HG03469 (cell line): ENCODE results near the gene DISC1.

ENCODE experiments used
- ATAC-seq: cut with Tn5 transposase; IDR thresholded peaks from one replicate; pipeline ENCODE4 v1.9.1; 2021; ENCODE audit warnings: mild to moderate bottlenecking, moderate library complexity, moderate number of reproducible peaks; ENCODE audit not compliant: unreplicated experiment

Gene DISC1

DNA sequence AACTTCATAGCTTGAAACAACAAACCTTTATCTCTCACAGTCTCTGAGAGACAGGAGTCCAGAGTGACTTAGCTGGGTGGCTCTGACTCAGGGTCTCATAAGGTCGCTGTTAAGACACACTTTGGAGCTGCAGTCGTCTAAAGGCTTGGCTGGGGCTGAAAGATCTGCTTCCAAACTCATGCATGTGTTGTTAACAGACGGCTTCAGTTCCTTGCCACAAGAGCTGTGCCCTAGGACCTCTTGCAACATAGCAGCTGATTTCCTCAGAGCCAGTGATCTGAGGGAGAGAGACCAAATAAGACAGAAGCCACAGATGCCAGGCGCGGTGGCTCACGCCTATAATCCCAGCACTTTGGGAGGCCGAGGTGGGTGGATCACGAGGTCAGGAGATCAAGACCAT, 176.8 kb downstream of the DISC1 start:
- no peak for ATAC-seq

DNA sequence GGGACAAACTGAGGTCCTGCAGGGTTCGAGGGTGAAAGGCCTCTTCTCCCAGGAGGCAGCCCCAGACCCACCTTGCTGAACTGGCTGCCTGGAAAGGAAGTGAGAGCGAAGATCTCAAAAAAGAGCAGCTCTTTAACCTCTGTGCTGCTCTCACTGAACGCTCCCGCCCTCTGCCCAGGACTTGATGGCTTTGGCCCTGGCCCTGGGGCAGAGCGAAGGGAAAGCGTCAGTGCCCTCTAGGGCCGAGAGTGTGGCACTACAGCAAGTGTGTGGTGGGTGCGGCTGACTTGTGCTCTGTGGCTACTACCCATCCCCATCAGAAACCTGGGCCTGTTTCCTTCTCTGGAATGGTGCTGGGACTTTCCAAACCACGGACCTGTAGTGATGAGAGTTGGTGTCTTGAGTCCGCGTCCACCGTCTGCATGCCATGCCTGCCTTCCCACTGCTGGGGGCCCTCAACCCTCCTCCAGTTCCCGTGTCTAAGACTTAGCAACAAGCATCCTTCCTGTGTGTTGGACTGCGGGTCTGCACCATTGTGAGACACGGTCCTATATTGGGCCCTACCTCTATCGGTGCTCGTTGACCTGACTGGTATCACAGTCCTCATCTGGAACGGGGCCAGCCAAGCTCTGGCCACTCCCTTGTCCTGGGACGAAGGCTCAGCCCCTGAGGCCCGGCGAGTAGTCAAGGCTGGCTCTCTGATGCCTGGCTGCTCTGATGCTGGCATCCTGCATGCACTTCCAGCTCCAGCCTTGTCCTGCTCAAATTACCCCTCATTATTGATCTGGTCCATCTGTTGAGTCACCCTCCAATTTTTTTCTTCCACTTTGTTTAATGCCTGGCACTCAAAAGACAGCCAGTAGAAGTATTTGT, 180.3 kb downstream of the DISC1 start:
- ATAC-seq = no peak

DNA sequence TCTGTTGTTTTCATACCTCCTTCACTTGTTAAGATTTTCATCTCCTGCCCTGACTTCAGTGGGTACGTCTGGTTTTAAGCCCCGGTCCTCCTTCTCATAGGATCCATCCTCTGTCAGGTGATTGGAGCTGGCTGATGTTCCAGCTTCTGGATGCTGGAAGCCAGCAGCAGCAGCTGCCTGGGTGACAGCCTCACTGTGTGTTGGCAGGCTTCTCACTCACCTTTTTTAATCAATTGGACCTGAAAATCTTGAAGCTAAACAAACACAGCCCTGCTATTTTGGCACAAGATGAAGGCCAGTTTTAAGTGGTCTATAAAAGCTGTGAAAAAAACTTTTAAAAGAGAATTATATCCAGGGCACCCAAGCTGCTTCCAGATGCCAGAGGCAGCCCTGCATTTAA, 181.0 kb downstream of the DISC1 start:
- no peak for ATAC-seq

DNA sequence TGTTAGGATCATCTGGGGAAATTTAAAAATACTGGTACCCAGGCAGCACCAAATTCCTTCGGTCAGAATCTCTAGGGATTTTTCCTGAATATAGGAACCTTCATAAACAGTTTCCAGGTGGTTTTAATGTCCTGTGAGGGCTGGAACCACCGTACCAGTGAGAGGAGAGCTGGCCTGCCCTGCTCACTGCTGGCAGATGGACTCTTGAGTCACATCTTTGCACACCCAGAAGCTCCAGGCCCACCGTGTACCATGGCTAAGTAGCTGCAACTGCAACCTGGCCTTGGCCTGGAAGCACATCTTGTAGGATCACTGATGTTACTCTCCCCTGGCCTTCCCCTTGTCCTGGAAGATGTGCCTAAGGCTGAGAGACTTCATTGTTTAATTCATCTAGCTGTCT, 181.5 kb downstream of the DISC1 start:
- ATAC-seq = no peak

DNA sequence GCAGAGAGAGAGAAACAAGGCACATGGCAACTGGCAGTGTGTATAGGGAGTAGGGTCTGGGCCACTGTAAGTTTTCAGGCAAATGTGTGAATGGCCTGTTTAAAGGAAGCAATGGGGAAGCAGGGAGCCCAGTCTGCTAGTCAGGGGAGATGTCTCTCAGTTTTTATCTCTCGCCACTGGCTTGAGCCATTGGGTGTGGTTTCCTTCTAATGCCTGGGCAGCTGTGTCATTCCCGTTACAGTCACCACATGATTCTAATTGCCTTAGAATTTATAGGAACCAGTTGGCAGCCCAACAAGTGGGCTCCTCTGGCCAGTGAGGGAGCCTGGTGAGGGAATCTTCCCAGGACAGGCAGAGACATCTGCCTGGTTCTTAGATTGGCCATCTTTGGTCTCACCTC, 182.4 kb downstream of the DISC1 start:
- ATAC-seq = no peak

DNA sequence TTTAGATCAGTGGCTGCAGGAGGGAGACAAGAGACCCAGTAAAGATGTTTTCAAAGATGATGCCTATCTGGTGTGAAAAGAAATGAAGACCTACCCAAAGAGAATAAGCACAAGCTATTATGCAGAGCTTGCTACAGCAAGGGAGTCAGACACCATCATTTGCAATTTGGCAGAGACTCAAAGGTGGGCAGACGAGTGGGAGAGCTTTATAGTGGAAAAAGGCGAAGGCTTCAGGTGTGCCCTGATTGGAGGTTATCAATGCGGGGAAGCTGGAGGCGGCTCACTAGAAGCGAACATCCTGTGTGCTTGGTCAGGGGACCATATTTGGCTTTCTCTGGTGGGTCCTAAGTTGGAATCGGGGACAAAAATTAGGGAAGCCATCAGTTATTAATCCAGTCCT, 183.8 kb downstream of the DISC1 start:
- no peak for ATAC-seq

DNA sequence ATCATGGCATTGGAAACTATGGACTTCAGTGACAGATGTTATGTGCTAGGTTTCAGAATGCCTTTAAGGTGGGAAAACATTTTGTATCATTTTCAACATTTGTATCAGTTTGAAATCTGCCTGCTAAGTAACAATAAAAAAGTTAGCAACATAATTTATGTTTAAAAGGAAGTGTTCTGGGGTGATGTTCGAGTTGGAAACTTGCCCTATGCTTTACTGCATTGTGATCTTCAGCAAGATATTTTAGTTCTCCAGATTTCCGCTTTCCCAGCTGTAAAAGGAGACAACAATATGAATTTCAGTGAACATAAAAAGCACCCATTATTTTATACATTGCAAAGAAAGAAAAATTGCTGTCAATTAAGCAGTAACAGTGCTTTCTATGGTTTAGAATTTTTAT, 187.4 kb downstream of the DISC1 start:
- ATAC-seq = no peak

DNA sequence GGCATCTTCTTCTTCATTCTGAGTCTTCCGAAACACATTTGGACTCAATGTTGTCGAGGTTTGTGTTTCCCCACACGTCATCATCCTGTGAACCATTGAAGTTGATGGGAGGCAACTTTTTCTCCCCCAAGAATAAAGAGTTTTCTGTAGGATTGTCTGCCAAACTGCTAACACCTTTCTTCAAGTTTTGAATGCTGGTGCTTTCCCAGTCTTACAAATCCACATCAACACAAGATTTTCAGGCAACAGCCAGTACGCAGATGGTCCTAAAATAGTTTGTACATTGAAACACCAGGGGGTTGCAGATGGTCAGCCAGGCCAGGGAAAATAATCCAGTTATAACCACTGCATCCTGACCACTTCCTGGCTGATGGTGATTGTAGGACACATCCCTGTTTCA, 187.9 kb downstream of the DISC1 start:
- ATAC-seq = no peak

DNA sequence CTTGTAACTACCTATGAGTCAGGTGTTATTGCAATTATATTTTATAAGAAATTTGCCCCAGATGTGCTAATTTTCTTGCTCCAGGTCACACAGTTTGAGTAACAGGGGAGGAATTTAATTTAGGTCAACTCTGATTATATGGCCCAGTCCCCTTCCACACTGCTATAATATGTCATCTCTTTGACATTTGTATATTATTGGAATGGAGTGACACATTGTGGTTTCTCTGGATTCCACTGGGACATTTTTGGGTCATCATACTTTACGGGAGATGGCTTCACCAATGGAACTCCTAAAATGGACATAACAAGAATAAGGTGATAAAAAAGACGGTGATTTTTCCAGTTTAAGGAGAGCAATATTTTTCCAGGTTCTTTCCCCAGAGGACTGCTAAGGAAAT, 191.2 kb downstream of the DISC1 start:
- ATAC-seq = no peak

DNA sequence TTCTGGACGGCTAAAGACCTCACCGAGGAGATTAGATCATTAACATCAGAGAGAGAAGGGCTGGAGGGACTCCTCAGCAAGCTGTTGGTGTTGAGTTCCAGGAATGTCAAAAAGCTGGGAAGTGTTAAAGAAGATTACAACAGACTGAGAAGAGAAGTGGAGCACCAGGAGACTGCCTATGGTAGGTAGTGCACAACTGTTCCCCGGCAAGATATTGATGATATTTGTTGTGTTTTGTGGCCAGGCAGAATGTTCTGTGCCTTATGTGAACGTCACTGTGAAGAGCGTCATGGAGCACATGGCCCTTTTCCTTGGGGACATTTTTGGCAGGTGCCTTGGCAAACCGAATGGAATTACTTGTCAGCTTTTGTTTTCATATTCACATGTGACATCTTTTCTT, 191.7 kb downstream of the DISC1 start:
- ATAC-seq = no peak

DNA sequence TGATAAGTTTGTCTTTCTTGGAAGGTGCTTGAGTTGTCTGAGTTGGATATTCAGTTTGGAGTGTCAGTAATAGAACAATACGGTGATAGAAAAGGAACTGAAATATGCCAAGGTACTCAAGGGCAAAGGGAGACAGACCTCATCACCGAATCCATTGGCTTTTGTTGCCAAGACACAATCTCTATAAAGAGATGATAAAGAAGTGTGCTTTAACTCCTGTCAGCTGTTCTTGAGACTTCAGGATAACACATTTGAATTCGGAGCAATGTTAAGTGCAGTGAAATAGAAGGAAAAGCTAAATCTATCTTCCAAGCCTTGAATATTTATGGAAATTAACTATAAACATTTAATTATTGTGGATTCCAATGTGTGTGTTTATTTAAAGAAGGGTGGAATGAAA, 194.7 kb downstream of the DISC1 start:
- no peak for ATAC-seq

DNA sequence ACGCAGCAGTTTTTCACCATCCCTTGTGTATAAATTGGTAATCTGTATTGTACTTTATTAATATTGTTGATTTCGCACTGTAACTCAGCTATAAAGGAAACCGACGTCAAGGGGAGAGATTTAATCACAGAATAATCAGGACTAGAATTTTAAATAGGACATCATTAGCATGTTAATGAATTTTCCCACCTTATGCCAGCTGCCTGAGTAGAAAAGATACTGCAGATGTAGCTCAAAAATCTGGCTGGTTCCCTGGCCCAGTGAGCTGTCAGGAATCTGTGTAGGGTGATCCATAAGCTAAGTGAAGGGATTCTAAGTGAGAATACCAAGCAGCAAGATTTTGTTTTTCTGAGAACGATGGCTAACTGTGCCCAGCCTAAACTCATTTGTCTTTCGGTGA, 195.5 kb downstream of the DISC1 start:
- no peak for ATAC-seq

DNA sequence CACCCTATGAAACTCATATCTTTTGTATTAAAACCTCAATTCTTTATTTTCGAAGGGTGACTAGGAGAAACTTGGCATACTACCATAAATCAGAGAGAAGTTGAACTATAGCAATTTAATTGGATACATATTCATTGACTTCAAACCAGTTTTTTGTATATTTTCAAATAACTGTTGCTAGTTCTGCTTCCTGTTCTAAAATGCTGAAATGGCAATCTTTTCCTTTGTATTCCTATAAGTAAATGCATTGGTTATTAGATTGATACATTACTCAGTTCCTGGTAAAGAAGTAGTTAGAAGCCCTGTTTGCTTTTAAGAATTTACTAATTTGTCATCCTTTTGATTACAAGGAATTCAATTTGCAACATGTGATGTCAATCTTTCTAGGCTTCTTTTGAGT, 200.0 kb downstream of the DISC1 start:
- ATAC-seq = no peak

DNA sequence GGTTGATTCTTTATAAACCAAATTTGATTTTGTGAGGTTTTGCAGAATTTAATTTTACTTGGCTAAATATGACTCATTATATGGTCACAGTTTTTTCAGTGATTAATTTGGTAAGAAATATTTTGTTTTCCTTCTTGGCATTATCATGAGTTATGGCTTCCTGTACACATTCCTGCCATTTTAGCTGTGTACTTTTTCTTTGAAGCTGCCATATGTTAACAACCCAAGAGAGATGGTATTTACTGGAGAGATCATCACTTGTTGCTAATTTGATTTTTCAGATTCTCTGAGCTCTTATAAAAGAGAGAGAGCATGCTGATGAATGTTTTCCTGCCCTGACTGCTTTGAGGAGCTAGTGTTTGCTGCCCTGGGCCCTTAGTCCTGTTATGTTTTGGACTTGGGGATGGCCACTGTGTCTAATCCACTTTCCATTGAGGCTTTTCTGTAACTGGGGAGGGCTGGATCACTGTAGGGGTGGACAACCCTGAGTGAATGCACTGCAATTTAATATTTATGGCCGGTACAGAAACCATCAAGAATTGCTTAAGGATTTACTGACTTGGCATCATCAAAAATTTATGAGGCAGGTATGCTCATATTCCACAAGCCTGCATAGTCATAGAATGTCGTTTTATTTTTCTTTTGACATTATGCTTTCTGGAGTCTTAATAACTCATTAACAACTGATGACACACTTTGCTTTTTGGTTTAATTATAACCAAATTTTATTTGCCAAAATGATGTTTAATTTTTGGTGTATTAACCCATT, 200.9 kb downstream of the DISC1 start:
- no peak for ATAC-seq

DNA sequence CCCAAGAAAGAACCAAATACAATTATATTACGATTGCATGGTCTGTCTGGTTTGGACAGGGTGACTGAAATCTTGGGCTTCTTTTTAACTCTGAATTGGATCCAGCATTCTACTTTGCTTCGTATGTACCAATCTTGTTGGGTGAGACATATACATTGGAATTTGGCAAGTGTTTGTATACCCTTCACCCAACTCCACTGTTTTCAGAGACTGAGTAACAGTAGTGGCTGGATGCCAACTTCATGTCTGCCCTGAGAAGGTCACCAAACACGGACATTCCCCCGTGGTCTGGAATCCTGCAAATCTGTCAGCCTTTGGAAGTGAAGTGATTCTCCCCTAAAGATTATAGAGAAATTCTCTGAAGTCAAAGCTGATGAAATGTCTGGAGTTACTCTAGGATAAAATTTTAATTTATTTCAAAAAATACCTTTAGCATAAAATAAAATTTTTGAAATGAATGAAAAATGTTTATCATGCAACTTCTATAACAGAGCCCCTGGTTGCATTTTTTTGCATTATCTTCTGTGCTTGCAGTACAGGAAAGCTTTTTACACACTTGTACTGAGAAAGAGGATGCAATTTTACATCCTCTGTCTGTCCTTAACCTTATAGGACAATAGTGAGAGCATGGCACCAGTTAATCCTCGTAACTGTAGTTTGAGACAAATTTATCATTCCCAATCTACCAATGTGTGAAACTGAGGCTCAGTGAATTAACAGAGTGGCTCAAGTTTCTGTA, 201.8 kb downstream of the DISC1 start:
- ATAC-seq = no peak

DNA sequence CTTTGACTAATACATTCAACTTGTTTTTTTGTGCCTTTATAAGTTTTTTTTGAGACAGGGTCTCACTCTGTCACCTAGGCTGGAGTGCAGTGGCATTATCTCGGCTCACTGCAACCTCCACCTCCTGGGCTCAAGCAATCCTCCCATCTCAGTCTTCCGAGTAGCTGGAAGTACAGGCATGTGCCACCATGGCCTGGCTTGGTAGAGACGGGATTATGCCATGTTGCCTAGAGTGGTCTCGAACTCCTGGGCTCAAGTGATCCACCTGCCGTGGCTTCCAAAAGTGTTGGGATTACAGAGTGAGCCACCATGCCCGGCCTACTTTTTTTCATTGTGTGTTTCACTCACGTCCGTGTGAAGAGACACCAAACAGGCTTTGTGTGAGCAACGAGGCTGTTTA, 202.7 kb downstream of the DISC1 start:
- ATAC-seq = no peak

DNA sequence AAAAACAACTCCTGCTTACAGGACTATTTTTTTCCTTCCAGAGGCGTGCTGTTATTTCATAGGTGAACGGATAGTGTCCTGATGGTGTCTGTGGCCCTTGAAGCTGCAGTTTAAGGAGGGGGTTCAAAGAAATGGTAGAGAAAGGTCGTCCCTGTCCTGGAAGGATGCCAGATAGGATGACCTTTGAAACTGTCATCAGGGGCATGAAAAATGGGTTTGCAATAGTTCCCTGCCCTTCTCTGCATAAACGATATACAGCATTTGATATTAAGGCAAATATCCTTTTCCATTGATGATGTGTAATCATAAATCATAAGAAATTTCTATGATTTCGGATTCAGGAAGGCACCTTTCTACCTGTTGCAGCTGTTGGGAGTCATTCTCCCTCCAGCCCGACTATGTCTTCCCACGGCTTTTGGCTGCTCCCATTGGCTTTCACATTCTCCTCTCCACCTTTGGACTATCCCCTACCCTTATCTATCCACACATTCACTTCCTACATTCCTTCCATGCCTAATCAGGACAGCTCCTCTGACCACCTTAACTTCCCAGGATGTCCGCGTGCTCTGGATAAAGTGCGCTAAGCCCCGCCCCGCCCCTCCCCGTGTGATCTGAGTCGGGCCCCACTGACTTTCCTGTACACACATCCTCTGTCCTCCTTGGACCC, 209.8 kb downstream of the DISC1 start:
- ATAC-seq = no peak

DNA sequence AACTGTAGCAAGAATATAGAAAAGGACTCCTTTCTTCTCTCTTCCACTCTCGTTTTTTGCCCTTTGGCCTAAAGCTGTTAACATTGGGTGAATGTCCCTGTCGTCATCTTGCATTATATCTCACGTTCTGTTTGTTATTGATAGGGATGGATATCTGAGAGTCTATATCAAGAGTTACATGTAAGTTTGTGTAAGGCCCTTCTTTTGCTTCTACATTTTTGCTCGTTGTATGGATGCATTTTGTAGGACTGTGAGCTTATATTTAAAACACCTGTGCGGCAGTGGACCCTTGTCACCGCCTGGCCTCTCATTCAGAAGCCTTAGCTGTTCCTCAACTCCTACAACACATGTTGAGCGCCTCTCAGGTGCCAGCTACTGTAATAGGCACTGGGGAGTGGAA, 211.9 kb downstream of the DISC1 start:
- ATAC-seq = no peak

DNA sequence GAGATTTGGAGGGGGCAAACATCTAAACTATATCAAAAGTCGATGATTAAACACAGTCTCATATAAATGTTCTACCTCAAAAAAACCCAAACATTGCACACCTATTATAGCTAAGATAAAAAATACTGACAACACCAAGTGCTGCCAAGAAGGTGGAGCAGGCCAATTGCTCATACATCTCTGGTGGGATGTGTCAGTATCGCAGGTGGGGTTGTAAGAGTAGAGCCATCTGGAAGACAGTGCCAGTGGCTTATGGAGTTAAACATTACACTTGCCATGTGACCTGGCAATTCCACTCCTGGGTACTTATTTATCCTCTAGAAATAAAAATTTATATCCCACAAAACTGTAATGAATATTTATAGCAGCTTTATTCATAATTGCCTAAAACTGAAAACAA, 213.4 kb downstream of the DISC1 start:
- no peak for ATAC-seq

DNA sequence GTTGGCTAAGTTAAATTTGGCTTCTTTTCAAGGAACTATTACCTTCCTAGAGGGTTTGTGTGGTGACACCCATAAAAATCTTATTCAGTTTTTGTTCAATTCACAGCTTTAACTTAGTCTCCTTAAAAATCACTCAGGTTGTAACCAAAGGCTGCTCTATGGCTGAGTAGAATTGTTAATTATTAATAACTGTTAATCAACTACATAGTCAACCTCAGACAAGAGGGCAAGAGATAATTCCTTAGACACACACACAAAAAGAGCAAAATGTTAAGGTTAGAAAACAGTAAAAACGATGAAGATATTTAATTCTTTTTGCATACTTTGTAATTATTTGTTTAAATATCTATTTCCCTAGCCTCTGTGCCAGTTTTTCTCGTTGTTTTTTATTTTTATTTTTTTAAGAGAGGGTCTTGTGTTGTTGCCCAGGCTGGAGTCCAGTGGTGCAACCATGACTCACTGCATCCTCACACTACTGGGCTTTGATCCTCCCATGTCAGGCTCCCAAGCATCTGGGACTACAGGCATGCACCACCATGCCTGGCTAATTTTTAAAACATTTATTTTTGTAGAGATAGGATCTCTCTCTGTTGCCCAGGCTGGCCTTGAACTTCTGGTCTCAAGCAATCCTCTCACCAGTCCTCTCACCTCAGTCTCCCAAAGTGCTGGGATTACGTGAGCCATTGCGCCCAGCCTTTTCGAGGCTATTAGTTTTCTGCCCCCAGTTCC, 215.2 kb downstream of the DISC1 start:
- ATAC-seq = no peak
